Measurements from ENCODE around the gene SYNGR3.
"Not testable (repeated sequence)": the region's sequence is repeated elsewhere in the genome, so short reads cannot be mapped to it uniquely, and the experiment has no call there.

Gene SYNGR3

DNA sequence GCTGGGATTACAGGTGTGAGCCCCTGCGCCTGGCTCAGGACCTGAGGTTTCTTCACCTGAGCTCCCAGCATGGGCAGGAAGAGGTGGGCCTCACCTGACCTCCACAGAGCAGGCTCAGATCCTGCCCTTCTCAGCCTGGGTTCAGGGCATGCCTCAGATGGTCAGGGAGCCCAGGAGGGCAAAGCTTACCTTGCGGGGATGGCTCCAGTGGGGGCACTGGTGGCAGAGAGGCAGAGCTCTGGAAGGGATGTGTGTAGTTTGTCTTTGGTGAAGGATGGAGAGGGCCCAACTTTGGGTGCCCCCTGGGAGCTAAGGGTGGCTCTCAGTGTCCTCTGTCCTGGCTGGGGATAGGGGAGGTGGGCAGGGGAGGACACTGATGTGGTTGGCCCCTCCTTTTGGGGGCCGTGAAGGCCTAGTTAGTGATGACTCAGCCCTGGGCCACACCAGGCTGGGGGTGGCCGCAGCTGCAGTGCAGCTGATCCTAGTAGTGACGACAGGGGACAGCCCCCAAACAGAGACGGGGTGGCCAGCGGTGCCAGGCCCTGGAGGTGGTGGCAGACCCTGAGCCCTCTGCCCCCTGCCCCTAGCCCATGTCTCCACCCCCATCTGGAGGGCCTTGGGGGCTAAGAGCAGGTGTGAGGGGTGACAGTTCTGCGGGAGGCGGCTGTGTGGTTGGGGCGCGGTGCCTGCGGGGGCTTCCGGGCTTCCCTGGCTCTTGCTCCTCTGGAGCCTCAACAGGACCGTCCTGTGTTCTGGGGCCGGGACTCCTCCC lies 42.7 kb downstream of the SYNGR3 start:
- H3K9me3 ChIP-seq (ENCODE audit: control insufficient read depth, low read length): no peaks in the 10 kb centered on the region
- no peaks in the 10 kb centered on the region for H3K36me3 ChIP-seq (ENCODE audit: control insufficient read depth, insufficient read depth, low read length)
- peak overlapping the region; percentile 19 for H3K27ac ChIP-seq
- H3K4me1 ChIP-seq: peaks cover under 1% of the 10 kb centered on the region
- no peak overlapping the region for H2AFZ ChIP-seq
- H3K27me3 ChIP-seq (ENCODE audit: control insufficient read depth, insufficient read depth, low read length): no peaks in the 10 kb centered on the region
- no peak overlapping the region for H3K4me2 ChIP-seq (ENCODE audit: low read length)
- H3K79me2 ChIP-seq: no peaks in the 10 kb centered on the region
- TF ChIP-seq, protein P1, sequence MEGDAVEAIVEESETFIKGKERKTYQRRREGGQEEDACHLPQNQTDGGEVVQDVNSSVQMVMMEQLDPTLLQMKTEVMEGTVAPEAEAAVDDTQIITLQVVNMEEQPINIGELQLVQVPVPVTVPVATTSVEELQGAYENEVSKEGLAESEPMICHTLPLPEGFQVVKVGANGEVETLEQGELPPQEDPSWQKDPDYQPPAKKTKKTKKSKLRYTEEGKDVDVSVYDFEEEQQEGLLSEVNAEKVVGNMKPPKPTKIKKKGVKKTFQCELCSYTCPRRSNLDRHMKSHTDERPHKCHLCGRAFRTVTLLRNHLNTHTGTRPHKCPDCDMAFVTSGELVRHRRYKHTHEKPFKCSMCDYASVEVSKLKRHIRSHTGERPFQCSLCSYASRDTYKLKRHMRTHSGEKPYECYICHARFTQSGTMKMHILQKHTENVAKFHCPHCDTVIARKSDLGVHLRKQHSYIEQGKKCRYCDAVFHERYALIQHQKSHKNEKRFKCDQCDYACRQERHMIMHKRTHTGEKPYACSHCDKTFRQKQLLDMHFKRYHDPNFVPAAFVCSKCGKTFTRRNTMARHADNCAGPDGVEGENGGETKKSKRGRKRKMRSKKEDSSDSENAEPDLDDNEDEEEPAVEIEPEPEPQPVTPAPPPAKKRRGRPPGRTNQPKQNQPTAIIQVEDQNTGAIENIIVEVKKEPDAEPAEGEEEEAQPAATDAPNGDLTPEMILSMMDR (IDR thresholded peaks at IDR 0.05): no peak
- H3K4me3 ChIP-seq (ENCODE audit: low read depth, low read length): no peak overlapping the region
- H3K9ac ChIP-seq: no peak overlapping the region

DNA sequence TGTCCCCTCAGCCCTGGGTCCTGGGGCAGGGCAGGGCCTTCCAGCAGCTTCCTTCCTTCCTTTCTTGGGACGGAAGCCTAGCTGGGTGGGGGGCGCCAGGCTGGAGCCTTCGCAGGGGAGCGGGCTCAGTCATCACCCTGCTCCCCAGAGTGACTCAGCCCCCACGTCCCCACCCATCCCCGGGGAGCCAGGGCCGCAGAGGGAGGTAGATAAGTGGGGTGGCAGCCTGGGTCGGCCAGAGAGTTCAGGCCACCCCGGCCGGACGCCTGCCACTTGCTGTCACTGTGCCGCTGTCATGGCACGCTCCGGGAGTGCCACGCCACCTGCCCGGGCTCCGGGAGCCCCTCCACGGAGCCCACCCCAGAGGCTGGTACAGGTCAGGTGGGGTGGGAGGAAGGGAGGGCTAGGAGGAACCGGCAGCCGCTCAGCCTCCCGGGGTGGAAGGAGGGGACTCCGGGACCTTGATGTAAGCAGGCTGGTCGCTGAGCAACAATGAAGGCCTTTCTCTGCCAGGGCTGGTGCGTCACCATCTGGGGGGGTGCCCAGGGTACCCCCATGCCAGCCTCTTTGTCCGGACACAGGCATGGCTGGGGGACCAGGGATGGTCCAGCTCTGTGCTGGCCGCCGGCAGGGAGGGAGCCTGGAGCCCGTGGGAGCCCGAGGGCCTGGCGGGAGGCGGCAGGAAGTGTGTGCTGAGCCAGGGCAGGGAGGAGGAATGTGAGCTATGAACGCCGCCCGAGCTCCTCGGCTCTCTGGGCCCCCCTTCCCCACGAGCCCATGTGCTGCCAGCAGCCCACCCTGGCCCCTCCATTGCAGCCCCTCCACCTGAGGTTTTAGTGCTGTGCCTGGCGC lies 43.5 kb downstream of the SYNGR3 start:
- Histone ChIP-seq H2AFZ (no peak overlapping the region), H3K79me2 (no peaks in the 10 kb centered on the region), H3K27ac (peak overlapping the region; percentile 51), H3K4me2 (ENCODE audit: low read length) (no peak overlapping the region), H3K27me3 (ENCODE audit: control insufficient read depth, insufficient read depth, low read length) (no peaks in the 10 kb centered on the region), H3K9me3 (ENCODE audit: control insufficient read depth, low read length) (no peaks in the 10 kb centered on the region), H3K4me1 (no peaks in the 10 kb centered on the region), H3K36me3 (ENCODE audit: control insufficient read depth, insufficient read depth, low read length) (no peaks in the 10 kb centered on the region), H3K9ac (no peak overlapping the region), H3K4me3 (ENCODE audit: low read depth, low read length) (peak overlapping the region; percentile 14)
- TF ChIP-seq, protein P1 (IDR thresholded peaks at IDR 0.05): no peak

DNA sequence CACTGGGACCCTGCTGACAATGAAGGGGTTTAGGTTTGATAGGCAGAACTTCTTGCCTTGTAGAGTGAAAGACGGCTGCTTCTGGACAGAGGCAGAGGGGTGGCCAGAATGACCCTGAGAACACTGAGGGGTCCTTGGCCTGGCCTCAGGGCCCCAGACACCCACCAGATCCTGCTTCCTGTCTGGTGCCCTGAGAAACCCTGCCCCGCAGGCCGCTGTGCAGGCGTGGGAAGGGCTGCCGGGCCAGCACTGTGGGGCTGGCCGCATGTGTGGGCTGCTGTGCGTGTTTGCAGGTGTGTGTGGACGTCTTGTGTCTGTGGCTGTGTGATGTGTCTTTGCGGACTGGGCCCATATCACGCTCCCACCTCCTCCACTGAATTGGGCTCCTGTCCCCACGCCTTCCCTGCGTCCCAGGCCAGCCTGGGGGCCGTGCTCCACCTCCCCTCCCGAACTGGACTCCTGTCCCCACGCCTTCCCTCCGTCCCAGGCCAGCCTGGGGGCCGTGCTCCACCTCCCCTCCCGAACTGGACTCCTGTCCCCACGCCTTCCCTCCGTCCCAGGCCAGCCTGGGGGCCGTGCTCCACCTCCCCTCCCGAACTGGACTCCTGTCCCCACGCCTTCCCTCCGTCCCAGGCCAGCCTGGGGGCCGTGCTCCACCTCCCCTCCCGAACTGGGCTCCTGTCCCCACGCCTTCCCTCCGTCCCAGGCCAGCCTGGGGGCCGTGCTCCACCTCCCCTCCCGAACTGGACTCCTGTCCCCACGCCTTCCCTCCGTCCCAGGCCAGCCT lies 44.3 kb downstream of the SYNGR3 start:
- not testable (repeated sequence) for H2AFZ ChIP-seq; H3K27me3 ChIP-seq (ENCODE audit: control insufficient read depth, insufficient read depth, low read length); H3K4me1 ChIP-seq; H3K79me2 ChIP-seq; H3K4me2 ChIP-seq (ENCODE audit: low read length); H3K36me3 ChIP-seq (ENCODE audit: control insufficient read depth, insufficient read depth, low read length); H3K9ac ChIP-seq; H3K9me3 ChIP-seq (ENCODE audit: control insufficient read depth, low read length)
- peak overlapping the region; percentile 14 for H3K4me3 ChIP-seq (ENCODE audit: low read depth, low read length)
- peak overlapping the region; percentile 51 for H3K27ac ChIP-seq

DNA sequence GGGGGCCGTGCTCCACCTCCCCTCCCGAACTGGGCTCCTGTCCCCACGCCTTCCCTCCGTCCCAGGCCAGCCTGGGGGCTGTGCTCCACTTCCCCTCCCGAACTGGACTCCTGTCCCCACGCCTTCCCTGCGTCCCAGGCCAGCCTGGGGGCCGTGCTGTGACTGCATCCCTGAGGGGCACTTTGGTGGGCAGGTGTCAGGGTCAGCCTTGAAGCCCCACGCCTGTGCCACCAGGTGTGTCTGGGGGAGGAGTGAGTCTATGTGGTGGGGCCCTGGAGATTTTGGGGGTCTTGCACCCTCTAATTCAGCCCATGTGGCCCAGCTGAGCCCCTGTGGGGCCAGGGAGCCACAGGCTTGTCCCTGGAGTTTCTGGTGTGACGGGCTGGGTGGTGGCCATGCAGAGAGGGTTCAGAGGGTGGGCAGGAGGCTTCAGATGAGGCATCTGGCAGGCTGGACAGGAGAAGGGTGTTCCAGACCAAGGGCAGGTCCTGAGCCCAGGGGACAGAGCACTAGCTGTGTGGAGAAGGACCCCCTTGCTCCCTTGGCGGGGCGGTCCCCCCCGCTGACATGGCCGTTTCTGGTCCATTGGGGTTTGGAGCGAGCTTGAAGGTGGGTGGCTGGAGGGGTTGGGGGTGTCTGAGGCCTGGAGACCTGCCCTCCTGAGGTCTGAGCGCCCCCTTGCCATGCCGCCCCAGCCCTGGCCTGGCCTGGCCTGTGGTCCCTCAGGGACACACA lies 45.1 kb downstream of the SYNGR3 start:
- Histone ChIP-seq H3K4me1 (no peaks in the 10 kb centered on the region), H3K27me3 (ENCODE audit: control insufficient read depth, insufficient read depth, low read length) (no peaks in the 10 kb centered on the region), H3K79me2 (no peaks in the 10 kb centered on the region), H3K4me2 (ENCODE audit: low read length) (no peak overlapping the region), H3K36me3 (ENCODE audit: control insufficient read depth, insufficient read depth, low read length) (no peaks in the 10 kb centered on the region), H2AFZ (no peak overlapping the region), H3K27ac (no peak overlapping the region), H3K4me3 (ENCODE audit: low read depth, low read length) (no peak overlapping the region), H3K9me3 (ENCODE audit: control insufficient read depth, low read length) (no peaks in the 10 kb centered on the region), H3K9ac (no peak overlapping the region)
- TF ChIP-seq, protein P1 (IDR thresholded peaks at IDR 0.05): no peak

Data from parathyroid adenoma (tissue), 2 donors.